CD8-positive, alpha-beta memory T cell (primary cell): ENCODE measurements around the gene FAM3D. TPM values are rescaled to one million over a fixed set of nuclear protein-coding genes. Genes with fewer than 3 reads are reported as not detected.

Source experiments
- CTCF ChIA-PET: fragments of 350-600 bp; sonication (Branson Sonifier 250); formaldehyde crosslinking; loops from one replicate; lab custom pipeline; 2021; ENCODE audit warnings: antibody characterized with exemption; lab: Charles Lee
- POLR2A ChIA-PET: fragments of 350-600 bp; sonication (Branson Sonifier 250); formaldehyde crosslinking; loops from one replicate; lab custom pipeline; 2021; ENCODE audit warnings: antibody characterized with exemption; lab: Charles Lee
- DNase-seq, 5 donors: peaks; one replicate each; pipeline versions ENCODE4 v3.0.0 to v3.0.0-alpha.2; 2020 to 2022; ENCODE audit warnings: mixed read lengths in 1 of 5
- H3K27ac ChIP-seq: one replicate; pipeline ENCODE4 v1.7.0; 2013; ENCODE audit warnings: low read depth, mild to moderate bottlenecking, low read length, moderate library complexity
- H3K27me3 ChIP-seq: 2 replicates; pipeline ENCODE4 v1.7.0; 2013; ENCODE audit warnings: low read length, mild to moderate bottlenecking; ENCODE audit not compliant: insufficient read depth, poor library complexity, severe bottlenecking
- H3K36me3 ChIP-seq: 2 replicates; pipeline ENCODE4 v1.7.0; 2013; ENCODE audit warnings: mild to moderate bottlenecking, low read length, moderate library complexity; ENCODE audit not compliant: insufficient read depth
- H3K4me1 ChIP-seq: 2 replicates; pipeline ENCODE4 v1.7.0; 2013; ENCODE audit warnings: mild to moderate bottlenecking, low read length, moderate library complexity; ENCODE audit not compliant: insufficient read depth
- H3K4me3 ChIP-seq: 2 replicates; pipeline ENCODE4 v1.7.0; 2013; ENCODE audit warnings: mild to moderate bottlenecking, low read length
- H3K9me3 ChIP-seq: 2 replicates; pipeline ENCODE4 v1.7.0; 2013; ENCODE audit warnings: mild to moderate bottlenecking, low read length
- H3K27ac Mint-ChIP-seq, 8 donors: one replicate each; pipeline ENCODE4 v1.8.0; 2020 to 2021; ENCODE audit warnings: mixed read lengths in 8 of 8, mild to moderate bottlenecking in 6 of 8, inconsistent platforms in 3 of 8, moderate library complexity in 3 of 8
- H3K27me3 Mint-ChIP-seq, 2 donors: one replicate each; pipeline ENCODE4 v1.8.0; 2020 to 2021; ENCODE audit warnings: mixed read lengths in 2 of 2, mild to moderate bottlenecking in 1 of 2, moderate library complexity in 1 of 2
- H3K36me3 Mint-ChIP-seq, 3 donors: one replicate each; pipeline ENCODE4 v1.8.0; 2020 to 2021; ENCODE audit warnings: mixed read lengths in 3 of 3, inconsistent platforms in 1 of 3, mild to moderate bottlenecking in 1 of 3
- H3K4me1 Mint-ChIP-seq, 3 donors: one replicate each; pipeline ENCODE4 v1.8.0; 2020 to 2021; ENCODE audit warnings: mixed read lengths in 3 of 3, inconsistent platforms in 1 of 3, mild to moderate bottlenecking in 1 of 3
- H3K4me3 Mint-ChIP-seq, 7 donors: one replicate each; pipeline ENCODE4 v1.8.0; 2020 to 2021; ENCODE audit warnings: mixed read lengths in 7 of 7, mild to moderate bottlenecking in 6 of 7, moderate library complexity in 4 of 7, inconsistent platforms in 2 of 7
- H3K9me3 Mint-ChIP-seq, 5 donors: one replicate each; pipeline ENCODE4 v1.8.0; 2020 to 2022; ENCODE audit warnings: mixed read lengths in 5 of 5, mild to moderate bottlenecking in 3 of 5, moderate library complexity in 2 of 5, inconsistent platforms in 1 of 5
- polyA plus RNA-seq: library from polyadenylated mRNA; unstranded; fragments of 300-500 nt; fragmentation: Illumina TruSeq; gene quantifications from one replicate; pipeline ENCODE4 v1.2.3, GENCODE V29; 2021
- total RNA-seq, 2 experiments: library from RNA; stranded (reverse); gene quantifications; one replicate each; pipeline ENCODE4 v1.2.3, GENCODE V29; 2021

FAM3D gene
- total and polyA plus RNA-seq, 3 experiments from 2014 or later: not detected

- no peaks in the 10 kb centered on the region for H3K27me3 ChIP-seq
- H3K27ac Mint-ChIP-seq: no peak overlapping the region
- no peak for DNase-seq
- H3K9me3 ChIP-seq: no peaks in the 10 kb centered on the region
- no peak overlapping the region for H3K4me3 Mint-ChIP-seq
- CTCF ChIA-PET: interaction anchor here (0.9 kb wide), 1 partner anchor 16 kb away, joined by 3 read pairs; no protein-coding TSS in a partner anchor
- no peaks in the 10 kb centered on the region for H3K4me1 Mint-ChIP-seq
- POLR2A ChIA-PET: no interaction called here
- no peaks in the 10 kb centered on the region for H3K9me3 Mint-ChIP-seq
- H3K36me3 Mint-ChIP-seq: no peaks in the 10 kb centered on the region
- H3K4me1 ChIP-seq: no peaks in the 10 kb centered on the region
- peaks cover 2 to 16% of the 10 kb centered on the region in 2 donors for H3K27me3 Mint-ChIP-seq
- H3K27ac ChIP-seq: no peak overlapping the region
- H3K36me3 ChIP-seq: no peaks in the 10 kb centered on the region
- no peak overlapping the region for H3K4me3 ChIP-seq
These were observed 19.0 kb downstream of the FAM3D start for GRCh38 chr3:58647381-58648141.

- H3K4me1 ChIP-seq: no peaks in the 10 kb centered on the region
- ChIA-PET POLR2A (no interaction called here), CTCF (no interaction called here)
- no peaks in the 10 kb centered on the region for H3K9me3 ChIP-seq
- no peak for DNase-seq
- Mint-ChIP-seq H3K4me1 (no peaks in the 10 kb centered on the region), H3K27me3 (peaks cover 2 to 16% of the 10 kb centered on the region in 2 donors), H3K9me3 (no peaks in the 10 kb centered on the region), H3K4me3 (no peak overlapping the region), H3K27ac (no peak overlapping the region), H3K36me3 (no peaks in the 10 kb centered on the region)
- H3K27me3 ChIP-seq: no peaks in the 10 kb centered on the region
- H3K4me3 ChIP-seq: no peak overlapping the region
- H3K27ac ChIP-seq: no peak overlapping the region
- no peaks in the 10 kb centered on the region for H3K36me3 ChIP-seq
These were observed 20.1 kb downstream of the FAM3D start for GRCh38 chr3:58646503-58646902.

GRCh38 chr3:58645726-58646125, 20.8 kb downstream of the FAM3D start:
- Mint-ChIP-seq H3K4me3 (no peak overlapping the region), H3K36me3 (no peaks in the 10 kb centered on the region), H3K27me3 (peaks cover 2 to 16% of the 10 kb centered on the region in 2 donors), H3K4me1 (no peaks in the 10 kb centered on the region), H3K27ac (no peak overlapping the region), H3K9me3 (no peaks in the 10 kb centered on the region)
- Histone ChIP-seq H3K27ac (no peak overlapping the region), H3K4me1 (no peaks in the 10 kb centered on the region), H3K4me3 (no peak overlapping the region), H3K9me3 (no peaks in the 10 kb centered on the region), H3K36me3 (no peaks in the 10 kb centered on the region), H3K27me3 (no peaks in the 10 kb centered on the region)
- CTCF ChIA-PET: no interaction called here
- POLR2A ChIA-PET: no interaction called here
- DNase-seq: no peak

GRCh38 chr3:58642846-58643245, 23.7 kb downstream of the FAM3D start:
- ChIA-PET POLR2A (no interaction called here), CTCF (interaction anchor here (5.3 kb wide), 1 partner anchor 13 kb away, joined by 21 read pairs; no protein-coding TSS in a partner anchor)
- H3K4me3 ChIP-seq: no peak overlapping the region
- H3K4me3 Mint-ChIP-seq: no peak overlapping the region
- H3K27me3 Mint-ChIP-seq: peaks cover 2 to 18% of the 10 kb centered on the region in 2 donors
- no peak overlapping the region for H3K27ac Mint-ChIP-seq
- H3K27me3 ChIP-seq: no peaks in the 10 kb centered on the region
- no peaks in the 10 kb centered on the region for H3K4me1 Mint-ChIP-seq
- H3K27ac ChIP-seq: no peak overlapping the region
- H3K9me3 ChIP-seq: no peaks in the 10 kb centered on the region
- no peaks in the 10 kb centered on the region for H3K9me3 Mint-ChIP-seq
- DNase-seq: no peak
- H3K4me1 ChIP-seq: no peaks in the 10 kb centered on the region
- H3K36me3 Mint-ChIP-seq: no peaks in the 10 kb centered on the region
- no peaks in the 10 kb centered on the region for H3K36me3 ChIP-seq

GRCh38 chr3:58640700-58641372, 25.7 kb downstream of the FAM3D start:
- H3K27ac Mint-ChIP-seq: no peak overlapping the region

GRCh38 chr3:58639842-58640241, 26.7 kb downstream of the FAM3D start:
- ChIA-PET POLR2A (no interaction called here), CTCF (interaction anchor here (5.3 kb wide), 1 partner anchor 10 kb away, joined by 21 read pairs; no protein-coding TSS in a partner anchor)
- no peak overlapping the region for H3K4me3 ChIP-seq
- Mint-ChIP-seq H3K4me1 (no peaks in the 10 kb centered on the region), H3K27me3 (peaks cover 8 to 28% of the 10 kb centered on the region in 2 donors), H3K36me3 (no peaks in the 10 kb centered on the region), H3K9me3 (no peaks in the 10 kb centered on the region), H3K4me3 (peak overlapping the region in 1 of 7 donors; percentile 16), H3K27ac (no peak overlapping the region)
- no peaks in the 10 kb centered on the region for H3K27me3 ChIP-seq
- no peak overlapping the region for H3K27ac ChIP-seq
- DNase-seq: no peak
- no peaks in the 10 kb centered on the region for H3K4me1 ChIP-seq
- no peaks in the 10 kb centered on the region for H3K9me3 ChIP-seq
- no peaks in the 10 kb centered on the region for H3K36me3 ChIP-seq

More at GRCh38 chr3:58640700-58641372, 25.7 kb downstream of the FAM3D start:
- ChIA-PET POLR2A (no interaction called here), CTCF (interaction anchor here (1.1 to 5.3 kb wide), 2 partner anchors 11 to 40 kb away, joined by 3 to 21 read pairs; no protein-coding TSS in a partner anchor)
- DNase-seq: peak in 3 of 5 donors; percentile 8 to 20 (median 10)
- H3K4me1 Mint-ChIP-seq: no peaks in the 10 kb centered on the region
- H3K4me3 ChIP-seq: no peak overlapping the region
- H3K4me3 Mint-ChIP-seq: no peak overlapping the region
- no peaks in the 10 kb centered on the region for H3K9me3 ChIP-seq
- no peak overlapping the region for H3K27ac ChIP-seq
- no peaks in the 10 kb centered on the region for H3K36me3 Mint-ChIP-seq
- H3K27me3 ChIP-seq: no peaks in the 10 kb centered on the region
- H3K27me3 Mint-ChIP-seq: peaks cover 6 to 19% of the 10 kb centered on the region in 2 donors
- no peaks in the 10 kb centered on the region for H3K9me3 Mint-ChIP-seq
- H3K36me3 ChIP-seq: no peaks in the 10 kb centered on the region
- H3K4me1 ChIP-seq: no peaks in the 10 kb centered on the region

GRCh38 chr3:58639001-58639400, 27.6 kb downstream of the FAM3D start:
- Histone ChIP-seq H3K27ac (no peak overlapping the region), H3K9me3 (no peaks in the 10 kb centered on the region), H3K27me3 (no peaks in the 10 kb centered on the region), H3K36me3 (no peaks in the 10 kb centered on the region), H3K4me1 (no peaks in the 10 kb centered on the region), H3K4me3 (no peak overlapping the region)
- CTCF ChIA-PET: interaction anchor here (5.3 kb wide), 1 partner anchor 9 kb away, joined by 21 read pairs; no protein-coding TSS in a partner anchor
- Mint-ChIP-seq H3K27ac (no peak overlapping the region), H3K36me3 (no peaks in the 10 kb centered on the region), H3K4me3 (no peak overlapping the region), H3K27me3 (peaks cover 8 to 33% of the 10 kb centered on the region in 2 donors), H3K4me1 (no peaks in the 10 kb centered on the region), H3K9me3 (no peaks in the 10 kb centered on the region)
- DNase-seq: no peak
- POLR2A ChIA-PET: no interaction called here

GRCh38 chr3:58638591-58638990, 28.0 kb downstream of the FAM3D start:
- CTCF ChIA-PET: interaction anchor here (0.6 kb wide), 1 partner anchor 8 kb away, joined by 3 read pairs; no protein-coding TSS in a partner anchor
- H3K4me1 Mint-ChIP-seq: no peaks in the 10 kb centered on the region
- H3K27ac ChIP-seq: no peak overlapping the region

More at GRCh38 chr3:58638591-58638990, 28.0 kb downstream of the FAM3D start:
- H3K27me3 ChIP-seq: no peaks in the 10 kb centered on the region
- Mint-ChIP-seq H3K27me3 (peaks cover 8 to 33% of the 10 kb centered on the region in 2 donors), H3K27ac (no peak overlapping the region), H3K4me3 (no peak overlapping the region), H3K9me3 (no peaks in the 10 kb centered on the region), H3K36me3 (no peaks in the 10 kb centered on the region)
- H3K4me3 ChIP-seq: no peak overlapping the region
- H3K36me3 ChIP-seq: no peaks in the 10 kb centered on the region
- DNase-seq: no peak
- no peaks in the 10 kb centered on the region for H3K4me1 ChIP-seq
- H3K9me3 ChIP-seq: no peaks in the 10 kb centered on the region
- POLR2A ChIA-PET: no interaction called here
